Measurements from ENCODE around the gene FOXD3. TPM values are rescaled to one million over a fixed set of nuclear protein-coding genes. Genes with fewer than 3 reads are reported as not detected.
"Not testable (repeated sequence)": the region's sequence is repeated elsewhere in the genome, so short reads cannot be mapped to it uniquely, and the experiment has no call there.

FOXD3 gene
- total RNA-seq, 1 experiment from 2014 or later, result 0.80 TPM

GRCh38 chr1:63350320-63350719 lies 28.0 kb downstream of the FOXD3 start:
- intact Hi-C loops (cut with micrococcal nuclease; ENCODE audit: unreplicated experiment) (no loop called here), in situ Hi-C loops (cut with HindIII; ENCODE audit: low pct_unique_long_range_greater_than_20kb, low sequenced_read_pairs) (no loop called here)
- TF ChIP-seq CTCF (IDR thresholded peaks at IDR 0.05), result no peak
- TF ChIP-seq REST (IDR thresholded peaks at IDR 0.05; ENCODE audit: insufficient read depth in 1 of 2, low read depth in 2 of 2, low read length in 1 of 2), result no peak
- no peak for TF ChIP-seq TCF7L2 (IDR thresholded peaks at IDR 0.05; ENCODE audit: low read depth, low read length)
- no peak for TF ChIP-seq SIN3A (IDR thresholded peaks at IDR 0.05; ENCODE audit: borderline replicate concordance, insufficient read depth, low read depth, low read length)
- TF ChIP-seq POLR2AphosphoS5 (IDR thresholded peaks at IDR 0.05; ENCODE audit: low read depth, low read length), result no peak
- no peak for ATAC-seq
- Histone ChIP-seq H3K27me3 (ENCODE audit: control insufficient read depth, insufficient read depth, low read length) (peaks cover 23% of the 10 kb centered on the region), H3K4me3 (ENCODE audit: low read depth in 2 of 2, low read length in 2 of 2) (no peak overlapping the region), H3K36me3 (ENCODE audit: control insufficient read depth, insufficient read depth, low read length) (no peaks in the 10 kb centered on the region), H3K27ac (ENCODE audit: low read length) (no peak overlapping the region), H3K9me3 (ENCODE audit: control insufficient read depth, insufficient read depth, low read depth, low read length) (no peaks in the 10 kb centered on the region), H3K4me1 (ENCODE audit: control insufficient read depth, insufficient read depth, low read length) (no peaks in the 10 kb centered on the region)
- BruUV-seq (replicated peaks), result no TSS peak
- no peak for DNase-seq (ENCODE audit: low read depth, low spot score)
- ChIA-PET POLR2A (interaction anchor here (0.6 kb wide), 1 partner anchor 144 kb away, joined by 5 read pairs; no protein-coding TSS in a partner anchor), CTCF (interaction anchor here (0.8 kb wide), 1 partner anchor 187 kb away, joined by 3 read pairs; no protein-coding TSS in a partner anchor)

GRCh38 chr1:63352736-63353135 lies 30.4 kb downstream of the FOXD3 start:
- no TSS peak for BruUV-seq (replicated peaks)
- no peak for DNase-seq (ENCODE audit: low read depth, low spot score)
- ChIA-PET POLR2A (no interaction called here), CTCF (no interaction called here)
- no peak for ATAC-seq
- Histone ChIP-seq H3K9me3 (ENCODE audit: control insufficient read depth, insufficient read depth, low read depth, low read length) (no peaks in the 10 kb centered on the region), H3K27me3 (ENCODE audit: control insufficient read depth, insufficient read depth, low read length) (peaks cover 23% of the 10 kb centered on the region), H3K27ac (ENCODE audit: low read length) (no peak overlapping the region), H3K4me1 (ENCODE audit: control insufficient read depth, insufficient read depth, low read length) (no peaks in the 10 kb centered on the region), H3K36me3 (ENCODE audit: control insufficient read depth, insufficient read depth, low read length) (no peaks in the 10 kb centered on the region), H3K4me3 (ENCODE audit: low read depth in 2 of 2, low read length in 2 of 2) (no peak overlapping the region)
- TF ChIP-seq SIN3A (IDR thresholded peaks at IDR 0.05; ENCODE audit: borderline replicate concordance, insufficient read depth, low read depth, low read length), result no peak
- TF ChIP-seq POLR2AphosphoS5 (IDR thresholded peaks at IDR 0.05; ENCODE audit: low read depth, low read length), result no peak
- no peak for TF ChIP-seq REST (IDR thresholded peaks at IDR 0.05; ENCODE audit: insufficient read depth in 1 of 2, low read depth in 2 of 2, low read length in 1 of 2)
- TF ChIP-seq TCF7L2 (IDR thresholded peaks at IDR 0.05; ENCODE audit: low read depth, low read length), result no peak
- TF ChIP-seq CTCF (IDR thresholded peaks at IDR 0.05), result no peak
- in situ Hi-C loops (cut with HindIII; ENCODE audit: low pct_unique_long_range_greater_than_20kb, low sequenced_read_pairs) (no loop called here), intact Hi-C loops (cut with micrococcal nuclease; ENCODE audit: unreplicated experiment) (no loop called here)

GRCh38 chr1:63356234-63356633 lies 33.9 kb downstream of the FOXD3 start:
- DNase-seq (ENCODE audit: low read depth, low spot score), result not testable (repeated sequence)

More at GRCh38 chr1:63356234-63356633, 33.9 kb downstream of the FOXD3 start:
- H3K9me3 ChIP-seq (ENCODE audit: control insufficient read depth, insufficient read depth, low read depth, low read length); BruUV-seq (replicated peaks); CTCF ChIA-PET; H3K4me3 ChIP-seq (ENCODE audit: low read depth in 2 of 2, low read length in 2 of 2); H3K27ac ChIP-seq (ENCODE audit: low read length); H3K36me3 ChIP-seq (ENCODE audit: control insufficient read depth, insufficient read depth, low read length); ATAC-seq; H3K4me1 ChIP-seq (ENCODE audit: control insufficient read depth, insufficient read depth, low read length); intact Hi-C loops (cut with micrococcal nuclease; ENCODE audit: unreplicated experiment); in situ Hi-C loops (cut with HindIII; ENCODE audit: low pct_unique_long_range_greater_than_20kb, low sequenced_read_pairs): not testable (repeated sequence)
- H3K27me3 ChIP-seq (ENCODE audit: control insufficient read depth, insufficient read depth, low read length), result peaks cover 23% of the 10 kb centered on the region
- POLR2A ChIA-PET, result interaction anchor here (0.6 kb wide), 1 partner anchor 172 kb away, joined by 6 read pairs; no protein-coding TSS in a partner anchor
